GM12878 (cell line): Measurements from ENCODE around the gene ACSM4. TPM values are rescaled to one million over a fixed set of nuclear protein-coding genes. Genes with fewer than 3 reads are reported as not detected.

Source experiments
- ATAC-seq: fragments of 200-7000 bp; cut with Tn5 transposase; 3 replicates; pipeline ENCODE4 v1.9.1; 2020; ENCODE audit warnings: mild to moderate bottlenecking, moderate library complexity
- BruUV-seq: library from RNA; stranded (reverse); fragments of 400-500 nt; replicated peaks from 2 replicates; lab custom pipeline; 2021; lab: Mats Ljungman, UMichigan
- CTCF ChIA-PET: fragments of 300-600 bp; sonication (Branson Sonifier 250); formaldehyde crosslinking; extraction: SDS; loops from one replicate; lab custom pipeline; 2021; ENCODE audit warnings: inconsistent platforms; lab: Yijun Ruan, JAX
- POLR2A ChIA-PET: fragments of 350-600 bp; formaldehyde crosslinking; extraction: SDS; loops from one replicate; lab custom pipeline; 2021; ENCODE audit warnings: inconsistent platforms; lab: Charles Lee
- RAD21 ChIA-PET: fragments of 300-600 bp; sonication (Branson Sonifier 250); formaldehyde crosslinking; loops from one replicate; lab custom pipeline; 2023; ENCODE audit warnings: antibody characterized with exemption; ENCODE audit not compliant: unreplicated experiment; lab: Charles Lee
- SMC1A ChIA-PET: fragments of 300-600 bp; sonication (Branson Sonifier 250); formaldehyde crosslinking; loops from one replicate; lab custom pipeline; 2023; ENCODE audit not compliant: unreplicated experiment, uncharacterized antibody; lab: Charles Lee
- DNase-seq: peaks from one replicate; pipeline ENCODE4 v3.0.0-alpha.2; 2011; ENCODE audit warnings: low read depth, low spot score
- FAIRE-seq: peaks from 3 replicates; lab custom pipeline; 2011; peaks lifted over from hg19 to GRCh38; lab: Jason Lieb, UNC
- H2AFZ ChIP-seq: 2 replicates; pipeline ENCODE4 v1.6.0; 2011; ENCODE audit warnings: low read depth, low read length, control low read depth; ENCODE audit not compliant: control insufficient read depth
- H3K27ac ChIP-seq: 2 replicates; pipeline ENCODE4 v1.5.1; 2011; ENCODE audit warnings: control low read depth; ENCODE audit not compliant: control insufficient read depth, insufficient read depth
- H3K27me3 ChIP-seq, 2 experiments: replicated peaks in 1 of 2; 2 replicates each; pipeline versions ENCODE4 v1.6.0 to v1.6.1; 2011; ENCODE audit warnings: low read length in 1 of 2; ENCODE audit not compliant: control insufficient read depth in 2 of 2, insufficient read depth in 2 of 2
- H3K36me3 ChIP-seq, 2 experiments: 2 replicates each; pipeline ENCODE4 v1.5.1; 2011; ENCODE audit warnings: low read length in 1 of 2; ENCODE audit not compliant: control insufficient read depth in 2 of 2, insufficient read depth in 2 of 2
- H3K4me1 ChIP-seq: 2 replicates; pipeline ENCODE4 v1.6.1; 2011; ENCODE audit warnings: mild to moderate bottlenecking, low read length, moderate library complexity, mixed read lengths; ENCODE audit not compliant: control insufficient read depth, insufficient read depth
- H3K4me2 ChIP-seq: 2 replicates; pipeline ENCODE4 v1.6.0; 2011; ENCODE audit warnings: control low read depth; ENCODE audit not compliant: control insufficient read depth, insufficient read depth
- H3K4me3 ChIP-seq: fragments of 200-600 bp; sonication (generic); 2 replicates; pipeline ENCODE4 v1.5.1; 2016
- H3K79me2 ChIP-seq: 2 replicates; pipeline ENCODE4 v1.6.0; 2011; ENCODE audit warnings: low read length; ENCODE audit not compliant: control insufficient read depth, insufficient read depth
- H3K9ac ChIP-seq: 2 replicates; pipeline ENCODE4 v1.8.0; 2011; ENCODE audit warnings: low read length, control low read depth, mixed read lengths; ENCODE audit not compliant: control insufficient read depth, insufficient read depth
- H3K9me3 ChIP-seq: replicated peaks from 3 replicates; pipeline ENCODE4 v1.5.1; 2011; ENCODE audit warnings: mild to moderate bottlenecking, low read length; ENCODE audit not compliant: control insufficient read depth, insufficient read depth
- H4K20me1 ChIP-seq: 2 replicates; pipeline ENCODE4 v1.6.0; 2011; ENCODE audit not compliant: control insufficient read depth, insufficient read depth
- CBX5 ChIP-seq: sonication (generic); IDR thresholded peaks from 2 replicates; pipeline ENCODE4 v1.6.1; 2016; ENCODE audit warnings: low read depth, moderate library complexity, mild to moderate bottlenecking, inconsistent platforms
- CHD4 ChIP-seq: fragments of 200-600 bp; sonication (generic); IDR thresholded peaks from 2 replicates; pipeline ENCODE4 v1.6.1; 2016; ENCODE audit warnings: mild to moderate bottlenecking
- CREB1 ChIP-seq: IDR thresholded peaks from 2 replicates; pipeline ENCODE4 v1.6.1; 2012; ENCODE audit warnings: low read depth, mild to moderate bottlenecking, inconsistent platforms
- CTCF ChIP-seq, 3 experiments: IDR thresholded peaks in 2 of 3; conservative IDR thresholded peaks in 1 of 3; 2 replicates each; pipeline ENCODE4 v1.5.1; 2011; ENCODE audit warnings: low read depth in 3 of 3, low read length in 3 of 3, mild to moderate bottlenecking in 3 of 3, control low read depth in 2 of 3, moderate library complexity in 2 of 3, inconsistent platforms in 1 of 3, mixed read lengths in 1 of 3; ENCODE audit not compliant: control insufficient read depth in 2 of 3, insufficient read depth in 1 of 3; ENCODE audit errors: extremely low read depth in 1 of 3
- EP300 ChIP-seq, 2 experiments: fragments of 150-350 bp in 1 of 2; IDR thresholded peaks; 2 replicates each; pipeline ENCODE4 v1.6.1; 2011 to 2012; ENCODE audit warnings: low read depth in 2 of 2, low read length in 2 of 2, borderline replicate concordance in 1 of 2, improper control_type of control experiment in 1 of 2, inconsistent platforms in 1 of 2; ENCODE audit not compliant: control insufficient read depth in 1 of 2
- JUNB ChIP-seq: IDR thresholded peaks from 2 replicates; pipeline ENCODE4 v1.6.1; 2016; ENCODE audit warnings: antibody characterized with exemption, mild to moderate bottlenecking
- MLLT1 ChIP-seq: fragments of 450-650 bp; IDR thresholded peaks from 2 replicates; pipeline ENCODE4 v1.6.1; 2016; ENCODE audit warnings: mild to moderate bottlenecking
- RBBP5 ChIP-seq: fragments of 200-600 bp; sonication (generic); conservative IDR thresholded peaks from 2 replicates; pipeline ENCODE4 v1.6.1; 2016
- SIX5 ChIP-seq: IDR thresholded peaks from 2 replicates; pipeline ENCODE4 v1.6.1; 2011; ENCODE audit warnings: mild to moderate bottlenecking, low read depth, low read length, moderate library complexity; ENCODE audit not compliant: severe bottlenecking
- SRF ChIP-seq, 2 experiments: IDR thresholded peaks; 2 replicates each; pipeline ENCODE4 v1.6.1; 2011; ENCODE audit warnings: low read depth in 2 of 2, low read length in 2 of 2, mild to moderate bottlenecking in 1 of 2, moderate library complexity in 1 of 2
- USF2 ChIP-seq: IDR thresholded peaks from 2 replicates; pipeline ENCODE4 v1.6.1; 2011; ENCODE audit warnings: low read depth, low read length, improper control_type of control experiment, borderline replicate concordance
- ZNF24 ChIP-seq: fragments of 450-650 bp; IDR thresholded peaks from 2 replicates; pipeline ENCODE4 v1.6.1; 2017; ENCODE audit warnings: antibody characterized with exemption, mild to moderate bottlenecking
- WGBS: methylation state at CpG from one replicate; pipeline ENCODE4 v1.1.6; 2016; ENCODE audit warnings: low lambda C conversion rate; ENCODE audit not compliant: insufficient replicate concordance, insufficient coverage; ENCODE audit errors: missing lambda C conversion rate; 5-methylcytosine and 5-hydroxymethylcytosine counted together
- in situ Hi-C: fragments of 300-500 bp; cut with MboI; formaldehyde crosslinking; loops from 9 replicates; pipeline ENCODE4 v1.14.3; 2018; ENCODE audit warnings: mixed read lengths
- intact Hi-C: fragments of 100-400 bp; cut with micrococcal nuclease; formaldehyde crosslinking; loops from one replicate; pipeline ENCODE4 v1.14.2; 2022; ENCODE audit not compliant: unreplicated experiment
- polyA plus RNA-seq, 11 experiments: library from polyadenylated mRNA; depleted of rRNA in 4 of 11; unstranded in 6 of 11; stranded (reverse) in 5 of 11; fragments of >200 nt; fragmentation: Nextera tagmentation in 4 of 11; fragmentation: Illumina TruSeq in 1 of 11; extraction: Ambion mirVana in 4 of 11; extraction: Trizol in 1 of 11; gene quantifications; 1 replicate in 1 of 11; 2 replicates in 10 of 11; pipeline versions ENCODE4 v1.2.1 to v1.2.3, GENCODE V29; 2011 to 2016; ENCODE audit warnings: inconsistent platforms in 2 of 11, missing spikeins in 2 of 11, low read depth in 1 of 11
- total RNA-seq, 4 experiments: library from RNA; depleted of rRNA in 3 of 4; stranded (reverse); fragments of >200 nt in 3 of 4; fragmentation: Illumina TruSeq in 1 of 4; extraction: Trizol in 1 of 4; gene quantifications; 2 replicates each; pipeline versions ENCODE4 v1.2.1 to v1.2.3, GENCODE V29; 2013 to 2021

The ACSM4 gene
- total and polyA plus RNA-seq, 10 of the 15 experiments (the other 5 are each of a cell fraction or from before 2014, with no cell fraction given): not detected

GRCh38 chr12:7339675-7340074, 35.8 kb downstream of the ACSM4 start:
- SMC1A ChIA-PET: no interaction called here

More at GRCh38 chr12:7339675-7340074, 35.8 kb downstream of the ACSM4 start:
- no peaks in the 10 kb centered on the region for H4K20me1 ChIP-seq
- TF ChIP-seq CREB1: no peak
- TF ChIP-seq JUNB: no peak
- no peak for TF ChIP-seq MLLT1
- no peak for TF ChIP-seq ZNF24
- no peak for TF ChIP-seq CHD4
- TF ChIP-seq EP300 (IDR thresholded peaks at IDR 0.05; ENCODE audit: borderline replicate concordance in 1 of 2, control insufficient read depth in 1 of 2, low read depth in 2 of 2, low read length in 2 of 2): no peak
- no peak for TF ChIP-seq RBBP5
- no peak for TF ChIP-seq CBX5
- no peak for TF ChIP-seq SRF (IDR thresholded peaks at IDR 0.05; ENCODE audit: low read depth in 2 of 2, low read length in 2 of 2)
- no peak for TF ChIP-seq CTCF (IDR thresholded peaks at IDR 0.05 in 2 of 3, conservative IDR thresholded peaks at IDR 0.05 in 1 of 3; ENCODE audit: control insufficient read depth in 2 of 3, extremely low read depth in 1 of 3, insufficient read depth in 1 of 3, low read depth in 3 of 3, low read length in 3 of 3)
- no peak for TF ChIP-seq SIX5
- no peak for TF ChIP-seq USF2
- RAD21 ChIA-PET: no interaction called here
- H3K27ac ChIP-seq: no peak overlapping the region
- no peak overlapping the region for H3K4me2 ChIP-seq
- no peak overlapping the region for H2AFZ ChIP-seq
- no TSS peak for BruUV-seq
- DNase-seq (no peak), FAIRE-seq (no peak), ATAC-seq (no peak)
- no peaks in the 10 kb centered on the region for H3K79me2 ChIP-seq
- intact Hi-C loops (no loop called here), in situ Hi-C loops (no loop called here)
- no peaks in the 10 kb centered on the region for H3K36me3 ChIP-seq
- H3K9me3 ChIP-seq: no peaks in the 10 kb centered on the region; the same call in 2 of the 3 replicates
- POLR2A ChIA-PET: no interaction called here
- no peaks in the 10 kb centered on the region for H3K27me3 ChIP-seq
- WGBS: 7% methylated on average over 1 of the region's 1 CpG
- no peaks in the 10 kb centered on the region for H3K4me1 ChIP-seq
- CTCF ChIA-PET: no interaction called here
- H3K9ac ChIP-seq: no peak overlapping the region
- H3K4me3 ChIP-seq: no peak overlapping the region
